ENCODE results near the gene CACNB2. TPM values are rescaled to one million over a fixed set of nuclear protein-coding genes. Genes with fewer than 3 reads are reported as not detected.

Gene CACNB2
- total RNA-seq, 1 donor from 2014 or later: 4.9 TPM

DNA sequence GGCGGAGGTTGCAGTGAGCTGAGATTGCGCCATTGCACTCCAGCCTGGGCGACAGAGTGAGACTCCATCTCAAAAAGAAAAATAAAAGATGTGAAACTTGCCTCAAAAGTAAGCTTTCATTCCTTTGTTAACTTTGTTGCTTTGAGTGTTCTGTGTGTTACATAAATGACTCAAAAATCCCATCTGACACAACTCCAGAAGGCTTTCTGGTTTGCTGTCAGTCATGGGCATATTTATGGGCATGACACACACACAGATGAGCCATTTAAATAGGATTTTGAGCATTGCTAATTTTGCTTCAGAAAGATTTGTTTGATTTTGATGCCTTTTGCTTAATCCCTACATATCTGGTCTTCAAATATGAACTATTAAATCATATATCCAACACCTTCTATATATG lies 82.6 kb downstream of the CACNB2 start:
- Mint-ChIP-seq H3K9me3 (ENCODE audit: low read depth) (no peaks in the 10 kb centered on the region), H3K4me3 (ENCODE audit: low read depth) (no peak overlapping the region), H3K27ac (no peak overlapping the region), H3K27me3 (peaks cover 8% of the 10 kb centered on the region), H3K36me3 (ENCODE audit: insufficient read depth) (no peaks in the 10 kb centered on the region), H3K4me1 (ENCODE audit: low read depth) (no peaks in the 10 kb centered on the region)
- TF ChIP-seq, protein P1, sequence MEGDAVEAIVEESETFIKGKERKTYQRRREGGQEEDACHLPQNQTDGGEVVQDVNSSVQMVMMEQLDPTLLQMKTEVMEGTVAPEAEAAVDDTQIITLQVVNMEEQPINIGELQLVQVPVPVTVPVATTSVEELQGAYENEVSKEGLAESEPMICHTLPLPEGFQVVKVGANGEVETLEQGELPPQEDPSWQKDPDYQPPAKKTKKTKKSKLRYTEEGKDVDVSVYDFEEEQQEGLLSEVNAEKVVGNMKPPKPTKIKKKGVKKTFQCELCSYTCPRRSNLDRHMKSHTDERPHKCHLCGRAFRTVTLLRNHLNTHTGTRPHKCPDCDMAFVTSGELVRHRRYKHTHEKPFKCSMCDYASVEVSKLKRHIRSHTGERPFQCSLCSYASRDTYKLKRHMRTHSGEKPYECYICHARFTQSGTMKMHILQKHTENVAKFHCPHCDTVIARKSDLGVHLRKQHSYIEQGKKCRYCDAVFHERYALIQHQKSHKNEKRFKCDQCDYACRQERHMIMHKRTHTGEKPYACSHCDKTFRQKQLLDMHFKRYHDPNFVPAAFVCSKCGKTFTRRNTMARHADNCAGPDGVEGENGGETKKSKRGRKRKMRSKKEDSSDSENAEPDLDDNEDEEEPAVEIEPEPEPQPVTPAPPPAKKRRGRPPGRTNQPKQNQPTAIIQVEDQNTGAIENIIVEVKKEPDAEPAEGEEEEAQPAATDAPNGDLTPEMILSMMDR (IDR thresholded peaks at IDR 0.05; ENCODE audit: unreplicated experiment): no peak
- DNase-seq (ENCODE audit: low spot score, unreplicated experiment): no peak

DNA sequence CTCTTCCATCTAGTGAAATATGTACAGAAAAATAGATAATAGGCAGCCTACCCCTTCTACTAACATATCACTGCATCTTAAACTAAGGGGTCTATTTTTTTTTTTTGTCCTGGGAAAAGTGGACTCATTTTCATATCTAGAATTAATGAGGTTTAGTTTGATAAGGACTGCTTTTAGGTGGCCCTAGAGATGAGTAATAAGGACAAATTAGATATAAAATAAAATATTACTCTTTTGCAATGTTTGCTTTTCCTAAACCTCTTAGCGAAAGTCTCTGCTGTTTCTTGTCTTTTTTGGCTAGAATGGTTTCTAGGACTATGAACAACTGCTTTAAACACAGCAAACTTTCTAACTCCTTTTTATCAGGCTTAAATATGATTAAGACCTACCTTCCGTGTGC lies 83.7 kb downstream of the CACNB2 start:
- Mint-ChIP-seq H3K4me1 (ENCODE audit: low read depth) (no peaks in the 10 kb centered on the region), H3K27me3 (peaks cover 8% of the 10 kb centered on the region), H3K4me3 (ENCODE audit: low read depth) (no peak overlapping the region), H3K36me3 (ENCODE audit: insufficient read depth) (no peaks in the 10 kb centered on the region), H3K9me3 (ENCODE audit: low read depth) (no peaks in the 10 kb centered on the region), H3K27ac (no peak overlapping the region)
- DNase-seq (ENCODE audit: low spot score, unreplicated experiment): no peak
- TF ChIP-seq, protein P1 (IDR thresholded peaks at IDR 0.05; ENCODE audit: unreplicated experiment): no peak

DNA sequence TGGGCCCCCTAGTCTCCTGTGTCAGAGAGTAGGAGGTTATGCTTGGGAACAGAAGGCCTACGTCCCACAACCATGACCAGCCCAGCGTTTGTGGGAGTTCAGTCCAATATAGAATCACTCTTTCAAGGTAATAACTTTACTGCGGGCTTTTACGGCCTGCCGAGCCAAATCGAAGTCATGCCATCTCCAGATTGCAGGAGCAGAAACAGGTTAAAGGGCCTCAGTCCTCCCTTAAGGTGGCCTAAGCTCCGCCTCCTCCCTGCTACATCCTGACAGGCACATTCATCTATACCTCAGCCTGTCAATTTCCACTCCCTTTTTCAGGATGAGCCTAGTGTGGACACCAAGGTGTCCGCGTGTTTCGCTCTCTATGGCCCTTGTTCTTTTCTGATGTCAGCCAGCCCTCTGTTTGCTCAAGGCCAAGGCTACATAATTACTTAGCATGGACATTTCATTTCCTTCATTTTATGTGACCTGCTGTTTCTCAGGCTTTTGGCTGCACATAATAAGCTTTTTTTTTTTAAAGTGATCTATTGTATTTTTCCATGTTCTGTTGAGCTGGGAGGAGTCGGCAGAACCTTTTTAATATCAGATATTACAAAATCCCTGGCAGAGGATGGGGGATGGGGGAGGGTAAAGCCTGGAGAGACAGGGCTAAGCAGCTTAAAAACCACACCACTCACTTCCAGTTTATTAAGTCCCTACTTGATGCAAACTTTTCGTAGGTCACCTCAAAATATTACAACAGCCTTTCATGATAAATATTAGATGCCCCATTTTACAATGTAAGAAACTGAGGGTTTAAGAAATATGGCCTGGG lies 84.6 kb downstream of the CACNB2 start:
- Mint-ChIP-seq H3K4me3 (ENCODE audit: low read depth) (no peak overlapping the region), H3K36me3 (ENCODE audit: insufficient read depth) (no peaks in the 10 kb centered on the region), H3K4me1 (ENCODE audit: low read depth) (no peaks in the 10 kb centered on the region), H3K27ac (no peak overlapping the region), H3K27me3 (peaks cover 8% of the 10 kb centered on the region), H3K9me3 (ENCODE audit: low read depth) (no peaks in the 10 kb centered on the region)
- DNase-seq (ENCODE audit: low spot score, unreplicated experiment): no peak
- TF ChIP-seq, protein P1 (IDR thresholded peaks at IDR 0.05; ENCODE audit: unreplicated experiment): no peak

DNA sequence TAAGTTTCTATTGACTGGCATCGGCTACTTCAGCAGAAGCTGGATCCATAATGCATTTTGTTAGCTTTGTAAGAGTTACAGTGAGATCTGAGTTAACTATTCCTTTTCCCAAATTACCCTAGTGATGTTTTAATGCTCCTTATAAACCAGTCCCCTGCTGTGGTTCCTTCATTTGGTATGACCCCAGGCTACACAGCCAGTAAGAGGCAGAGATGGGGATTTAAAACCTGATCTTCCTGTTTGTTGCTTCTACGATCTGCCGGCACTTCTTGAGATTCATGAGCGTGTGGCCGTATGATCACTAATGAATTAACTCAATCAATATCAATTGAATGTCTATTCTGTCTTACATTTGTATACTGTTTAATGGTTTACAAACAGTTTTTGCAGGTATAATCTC lies 86.1 kb downstream of the CACNB2 start:
- Mint-ChIP-seq H3K9me3 (ENCODE audit: low read depth) (no peaks in the 10 kb centered on the region), H3K36me3 (ENCODE audit: insufficient read depth) (no peaks in the 10 kb centered on the region), H3K4me3 (ENCODE audit: low read depth) (no peak overlapping the region), H3K27ac (no peak overlapping the region), H3K4me1 (ENCODE audit: low read depth) (no peaks in the 10 kb centered on the region), H3K27me3 (peaks cover 17% of the 10 kb centered on the region)
- TF ChIP-seq, protein P1 (IDR thresholded peaks at IDR 0.05; ENCODE audit: unreplicated experiment): no peak
- no peak for DNase-seq (ENCODE audit: low spot score, unreplicated experiment)

DNA sequence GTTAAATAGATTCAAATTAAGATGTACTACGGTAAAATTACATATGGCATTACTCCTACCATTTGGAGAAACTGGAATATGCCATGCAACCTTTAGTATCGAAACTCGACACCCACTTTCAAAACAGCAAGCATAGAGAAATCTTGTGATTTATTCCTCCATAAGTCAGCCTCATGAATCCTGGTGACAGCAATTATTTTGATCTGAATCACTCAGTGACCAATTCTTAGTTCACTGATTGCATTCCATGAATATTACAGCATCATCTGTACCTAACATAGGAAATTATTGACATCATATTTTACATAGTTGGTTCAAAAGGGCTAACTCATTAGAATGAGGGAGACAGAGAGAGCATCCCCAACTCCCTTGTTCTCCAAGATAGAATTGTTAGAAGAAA lies 89.6 kb downstream of the CACNB2 start:
- peaks cover 4% of the 10 kb centered on the region for H3K4me1 Mint-ChIP-seq (ENCODE audit: low read depth)
- H3K36me3 Mint-ChIP-seq (ENCODE audit: insufficient read depth): no peaks in the 10 kb centered on the region
- H3K9me3 Mint-ChIP-seq (ENCODE audit: low read depth): no peaks in the 10 kb centered on the region
- H3K4me3 Mint-ChIP-seq (ENCODE audit: low read depth): no peak overlapping the region
- TF ChIP-seq, protein P1 (IDR thresholded peaks at IDR 0.05; ENCODE audit: unreplicated experiment): no peak
- no peak for DNase-seq (ENCODE audit: low spot score, unreplicated experiment)
- H3K27me3 Mint-ChIP-seq: peaks cover 42% of the 10 kb centered on the region
- H3K27ac Mint-ChIP-seq: no peak overlapping the region

Data from progenitor cell of endocrine pancreas (in vitro differentiated cells).